ENCODE measurements around the gene ELMO1. TPM values are rescaled to one million over a fixed set of nuclear protein-coding genes. Genes with fewer than 3 reads are reported as not detected.

ELMO1 gene
- total and polyA plus RNA-seq, 2 experiments from 2014 or later, result 6.5 to 24.9 TPM

DNA sequence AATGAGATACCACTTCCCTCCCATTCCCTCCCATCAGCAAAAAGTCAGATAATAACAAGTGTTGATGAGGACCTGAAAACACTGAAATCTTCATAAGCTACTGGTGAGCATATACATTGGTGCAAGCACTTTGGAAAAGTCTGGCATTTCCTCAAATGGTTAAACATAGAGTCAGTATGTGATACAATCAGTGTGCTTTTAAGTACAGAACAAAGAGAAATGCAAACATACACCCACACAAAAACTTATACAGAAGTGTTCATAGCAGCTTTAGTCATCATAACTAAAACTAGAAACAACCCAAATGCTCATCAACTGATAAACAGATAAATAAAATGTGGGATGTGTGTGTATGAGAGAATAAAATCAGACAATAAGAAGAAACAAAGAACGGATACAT is 261.9 kb downstream of the ELMO1 start (continued):
- TF ChIP-seq, protein P1, sequence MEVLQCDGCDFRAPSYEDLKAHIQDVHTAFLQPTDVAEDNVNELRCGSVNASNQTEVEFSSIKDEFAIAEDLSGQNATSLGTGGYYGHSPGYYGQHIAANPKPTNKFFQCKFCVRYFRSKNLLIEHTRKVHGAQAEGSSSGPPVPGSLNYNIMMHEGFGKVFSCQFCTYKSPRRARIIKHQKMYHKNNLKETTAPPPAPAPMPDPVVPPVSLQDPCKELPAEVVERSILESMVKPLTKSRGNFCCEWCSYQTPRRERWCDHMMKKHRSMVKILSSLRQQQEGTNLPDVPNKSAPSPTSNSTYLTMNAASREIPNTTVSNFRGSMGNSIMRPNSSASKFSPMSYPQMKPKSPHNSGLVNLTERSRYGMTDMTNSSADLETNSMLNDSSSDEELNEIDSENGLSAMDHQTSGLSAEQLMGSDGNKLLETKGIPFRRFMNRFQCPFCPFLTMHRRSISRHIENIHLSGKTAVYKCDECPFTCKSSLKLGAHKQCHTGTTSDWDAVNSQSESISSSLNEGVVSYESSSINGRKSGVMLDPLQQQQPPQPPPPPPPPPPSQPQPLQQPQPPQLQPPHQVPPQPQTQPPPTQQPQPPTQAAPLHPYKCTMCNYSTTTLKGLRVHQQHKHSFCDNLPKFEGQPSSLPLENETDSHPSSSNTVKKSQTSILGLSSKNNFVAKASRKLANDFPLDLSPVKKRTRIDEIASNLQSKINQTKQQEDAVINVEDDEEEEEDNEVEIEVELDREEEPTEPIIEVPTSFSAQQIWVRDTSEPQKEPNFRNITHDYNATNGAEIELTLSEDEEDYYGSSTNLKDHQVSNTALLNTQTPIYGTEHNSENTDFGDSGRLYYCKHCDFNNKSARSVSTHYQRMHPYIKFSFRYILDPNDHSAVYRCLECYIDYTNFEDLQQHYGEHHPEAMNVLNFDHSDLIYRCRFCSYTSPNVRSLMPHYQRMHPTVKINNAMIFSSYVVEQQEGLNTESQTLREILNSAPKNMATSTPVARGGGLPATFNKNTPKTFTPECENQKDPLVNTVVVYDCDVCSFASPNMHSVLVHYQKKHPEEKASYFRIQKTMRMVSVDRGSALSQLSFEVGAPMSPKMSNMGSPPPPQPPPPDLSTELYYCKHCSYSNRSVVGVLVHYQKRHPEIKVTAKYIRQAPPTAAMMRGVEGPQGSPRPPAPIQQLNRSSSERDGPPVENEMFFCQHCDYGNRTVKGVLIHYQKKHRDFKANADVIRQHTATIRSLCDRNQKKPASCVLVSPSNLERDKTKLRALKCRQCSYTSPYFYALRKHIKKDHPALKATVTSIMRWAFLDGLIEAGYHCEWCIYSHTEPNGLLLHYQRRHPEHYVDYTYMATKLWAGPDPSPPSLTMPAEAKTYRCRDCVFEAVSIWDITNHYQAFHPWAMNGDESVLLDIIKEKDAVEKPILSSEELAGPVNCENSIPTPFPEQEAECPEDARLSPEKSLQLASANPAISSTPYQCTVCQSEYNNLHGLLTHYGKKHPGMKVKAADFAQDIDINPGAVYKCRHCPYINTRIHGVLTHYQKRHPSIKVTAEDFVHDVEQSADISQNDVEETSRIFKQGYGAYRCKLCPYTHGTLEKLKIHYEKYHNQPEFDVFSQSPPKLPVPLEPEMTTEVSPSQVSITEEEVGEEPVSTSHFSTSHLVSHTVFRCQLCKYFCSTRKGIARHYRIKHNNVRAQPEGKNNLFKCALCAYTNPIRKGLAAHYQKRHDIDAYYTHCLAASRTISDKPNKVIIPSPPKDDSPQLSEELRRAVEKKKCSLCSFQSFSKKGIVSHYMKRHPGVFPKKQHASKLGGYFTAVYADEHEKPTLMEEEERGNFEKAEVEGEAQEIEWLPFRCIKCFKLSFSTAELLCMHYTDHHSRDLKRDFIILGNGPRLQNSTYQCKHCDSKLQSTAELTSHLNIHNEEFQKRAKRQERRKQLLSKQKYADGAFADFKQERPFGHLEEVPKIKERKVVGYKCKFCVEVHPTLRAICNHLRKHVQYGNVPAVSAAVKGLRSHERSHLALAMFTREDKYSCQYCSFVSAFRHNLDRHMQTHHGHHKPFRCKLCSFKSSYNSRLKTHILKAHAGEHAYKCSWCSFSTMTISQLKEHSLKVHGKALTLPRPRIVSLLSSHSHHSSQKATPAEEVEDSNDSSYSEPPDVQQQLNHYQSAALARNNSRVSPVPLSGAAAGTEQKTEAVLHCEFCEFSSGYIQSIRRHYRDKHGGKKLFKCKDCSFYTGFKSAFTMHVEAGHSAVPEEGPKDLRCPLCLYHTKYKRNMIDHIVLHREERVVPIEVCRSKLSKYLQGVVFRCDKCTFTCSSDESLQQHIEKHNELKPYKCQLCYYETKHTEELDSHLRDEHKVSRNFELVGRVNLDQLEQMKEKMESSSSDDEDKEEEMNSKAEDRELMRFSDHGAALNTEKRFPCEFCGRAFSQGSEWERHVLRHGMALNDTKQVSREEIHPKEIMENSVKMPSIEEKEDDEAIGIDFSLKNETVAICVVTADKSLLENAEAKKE (CRISPR knock-in tag; IDR thresholded peaks at IDR 0.05), result no peak
- TF ChIP-seq, protein P2, sequence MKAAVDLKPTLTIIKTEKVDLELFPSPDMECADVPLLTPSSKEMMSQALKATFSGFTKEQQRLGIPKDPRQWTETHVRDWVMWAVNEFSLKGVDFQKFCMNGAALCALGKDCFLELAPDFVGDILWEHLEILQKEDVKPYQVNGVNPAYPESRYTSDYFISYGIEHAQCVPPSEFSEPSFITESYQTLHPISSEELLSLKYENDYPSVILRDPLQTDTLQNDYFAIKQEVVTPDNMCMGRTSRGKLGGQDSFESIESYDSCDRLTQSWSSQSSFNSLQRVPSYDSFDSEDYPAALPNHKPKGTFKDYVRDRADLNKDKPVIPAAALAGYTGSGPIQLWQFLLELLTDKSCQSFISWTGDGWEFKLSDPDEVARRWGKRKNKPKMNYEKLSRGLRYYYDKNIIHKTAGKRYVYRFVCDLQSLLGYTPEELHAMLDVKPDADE (IDR thresholded peaks at IDR 0.05), result no peak
- TF ChIP-seq POLR2AphosphoS5 (IDR thresholded peaks at IDR 0.05; ENCODE audit: low read depth) (no peak), EZH2phosphoT487 (IDR thresholded peaks at IDR 0.05; ENCODE audit: unreplicated experiment) (no peak), ZNF114 (CRISPR knock-in tag; IDR thresholded peaks at IDR 0.05) (no peak), EZH2 (IDR thresholded peaks at IDR 0.05; ENCODE audit: low read depth, unreplicated experiment) (no peak)

DNA sequence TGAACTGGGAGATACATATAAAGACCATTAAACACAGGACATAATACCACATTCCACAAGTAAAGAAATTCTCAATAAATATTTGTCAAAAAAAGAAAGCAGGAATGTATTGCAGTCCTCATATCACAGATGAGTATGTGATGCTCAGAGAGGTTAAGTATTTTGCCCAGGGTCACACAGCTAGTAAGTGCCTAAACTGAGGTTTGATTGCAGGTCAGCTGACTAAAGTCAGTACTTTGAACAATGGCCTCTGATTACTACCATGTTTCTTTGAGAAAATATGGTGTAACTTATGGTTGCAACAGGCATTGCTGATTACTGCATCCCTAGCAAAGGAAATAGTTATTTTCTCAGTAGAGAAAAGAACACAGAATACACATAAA is 267.1 kb downstream of the ELMO1 start:
- ATAC-seq (no peak), DNase-seq (ENCODE audit: low spot score) (no peak)
- Mint-ChIP-seq H3K9me3 (no peaks in the 10 kb centered on the region), H3K36me3 (ENCODE audit: low read depth) (peaks cover 6% of the 10 kb centered on the region; the same call in 2 of the 3 replicates), H3K4me3 (no peak overlapping the region), H3K27me3 (ENCODE audit: insufficient read depth, low read depth, poor library complexity) (peaks cover 5% of the 10 kb centered on the region), H3K27ac (no peak overlapping the region), H3K4me1 (peaks cover 23% of the 10 kb centered on the region)
- Histone ChIP-seq H3K4me1 (ENCODE audit: insufficient read depth) (peaks cover 12% of the 10 kb centered on the region), H2AFZ (no peak overlapping the region), H3K9me2 (ENCODE audit: insufficient read depth) (no peaks in the 10 kb centered on the region; the same call in 1 of the 2 replicates), H3K4me3 (no peak overlapping the region), H3K27me3 (ENCODE audit: insufficient read depth) (no peaks in the 10 kb centered on the region), H4K20me1 (replicated peaks; ENCODE audit: insufficient read depth) (no peaks in the 10 kb centered on the region), H3F3A (replicated peaks; ENCODE audit: low read depth) (no peaks in the 10 kb centered on the region), H3K36me3 (ENCODE audit: insufficient read depth) (no peaks in the 10 kb centered on the region), H3K27ac (ENCODE audit: low read depth) (no peak overlapping the region), H3K79me2 (replicated peaks; ENCODE audit: insufficient read depth) (no peaks in the 10 kb centered on the region), H3K4me2 (no peak overlapping the region)
- TF ChIP-seq, protein P1 (CRISPR knock-in tag; IDR thresholded peaks at IDR 0.05), result no peak

Data from GM23338 (cell line).